Lower lobe of right lung (tissue), 2 donors: Measurements from ENCODE around the gene NKX1-1. TPM values are rescaled to one million over a fixed set of nuclear protein-coding genes. Genes with fewer than 3 reads are reported as not detected.
"Not testable (repeated sequence)": the region's sequence is repeated elsewhere in the genome, so short reads cannot be mapped to it uniquely, and the experiment has no call there.

Source experiments
- ATAC-seq, 2 donors: fragments of 200-7000 bp; cut with Tn5 transposase; one replicate each; pipeline ENCODE4 v1.9.1; 2020 to 2022; ENCODE audit warnings: mild to moderate bottlenecking in 2 of 2, moderate library complexity in 2 of 2
- DNase-seq: peaks from one replicate; pipeline ENCODE4 v3.0.0-alpha.2; 2020
- H3K27ac ChIP-seq: fragments of 200-600 bp; one replicate; pipeline ENCODE4 v1.8.0; 2022
- H3K27me3 ChIP-seq: fragments of 200-600 bp; one replicate; pipeline ENCODE4 v1.8.0; 2022; ENCODE audit warnings: low read depth
- H3K36me3 ChIP-seq: fragments of 200-600 bp; one replicate; pipeline ENCODE4 v1.8.0; 2022; ENCODE audit warnings: mild to moderate bottlenecking
- H3K4me1 ChIP-seq: fragments of 200-600 bp; one replicate; pipeline ENCODE4 v1.8.0; 2022
- H3K4me3 ChIP-seq: fragments of 200-600 bp; one replicate; pipeline ENCODE4 v1.8.0; 2022; ENCODE audit warnings: mild to moderate bottlenecking
- H3K9me3 ChIP-seq: fragments of 200-600 bp; one replicate; pipeline ENCODE4 v1.8.0; 2022
- CTCF ChIP-seq: fragments of 200-600 bp; IDR thresholded peaks from one replicate; pipeline ENCODE4 v1.8.0; 2022; ENCODE audit warnings: antibody characterized with exemption, mild to moderate bottlenecking
- intact Hi-C: fragments of 100-400 bp; cut with DNase I; formaldehyde crosslinking; loops from one replicate; pipeline ENCODE4 v1.11.0; 2022
- total RNA-seq: library from RNA; stranded (reverse); fragmentation: NEBNext Ultra II Directional; extraction: Animal tissue kit (Norgen Biotek cat#: 25700); gene quantifications from one replicate; pipeline ENCODE4 v1.2.1, GENCODE V29; 2021
- donor health status: DM: no; HTN: yes; CAD: no; lungs with severe emphysema.

The NKX1-1 gene
- total RNA-seq, 1 donor from 2014 or later: not detected

- Histone ChIP-seq H3K9me3 (no peaks in the 10 kb centered on the region), H3K27me3 (peaks cover 15% of the 10 kb centered on the region), H3K4me3 (no peak overlapping the region), H3K27ac (no peak overlapping the region), H3K36me3 (peaks cover 15% of the 10 kb centered on the region), H3K4me1 (no peaks in the 10 kb centered on the region)
- intact Hi-C loops: no loop called here
- ATAC-seq: peak in 1 of 2 donors; percentile 28
- TF ChIP-seq CTCF: no peak
- DNase-seq: peak; percentile 37
These were observed 10.1 kb downstream of the NKX1-1 start for GRCh38 chr4:1395941-1396805.

GRCh38 chr4:1395389-1395820, 10.8 kb downstream of the NKX1-1 start:
- ATAC-seq, intact Hi-C loops: not testable (repeated sequence)
- peak; percentile 20 for DNase-seq

GRCh38 chr4:1394554-1395388, 11.5 kb downstream of the NKX1-1 start:
- H3K27me3 ChIP-seq, H3K27ac ChIP-seq, H3K4me1 ChIP-seq, ATAC-seq, intact Hi-C loops, H3K9me3 ChIP-seq, H3K4me3 ChIP-seq: not testable (repeated sequence)
- peak; percentile 8 for DNase-seq
- H3K36me3 ChIP-seq: peaks cover 19% of the 10 kb centered on the region

More at GRCh38 chr4:1395389-1395820, 10.8 kb downstream of the NKX1-1 start:
- H3K36me3 ChIP-seq: peaks cover 16% of the 10 kb centered on the region
- not testable (repeated sequence) for H3K4me3 ChIP-seq, H3K27ac ChIP-seq, H3K9me3 ChIP-seq, H3K27me3 ChIP-seq, H3K4me1 ChIP-seq

GRCh38 chr4:1393866-1394265, 12.4 kb downstream of the NKX1-1 start:
- intact Hi-C loops: no loop called here

GRCh38 chr4:1393363-1393762, 12.9 kb downstream of the NKX1-1 start:
- DNase-seq, H3K4me1 ChIP-seq, intact Hi-C loops, H3K27ac ChIP-seq, ATAC-seq, H3K27me3 ChIP-seq, H3K9me3 ChIP-seq, H3K4me3 ChIP-seq: not testable (repeated sequence)
- peaks cover 19% of the 10 kb centered on the region for H3K36me3 ChIP-seq

More at GRCh38 chr4:1393866-1394265, 12.4 kb downstream of the NKX1-1 start:
- Histone ChIP-seq H3K36me3 (peaks cover 19% of the 10 kb centered on the region), H3K9me3 (peaks cover 5% of the 10 kb centered on the region), H3K27ac (no peak overlapping the region), H3K4me1 (no peaks in the 10 kb centered on the region), H3K27me3 (no peaks in the 10 kb centered on the region), H3K4me3 (no peak overlapping the region)
- ATAC-seq (no peak), DNase-seq (peak; percentile 30)
- no peak for TF ChIP-seq CTCF

- Histone ChIP-seq H3K27ac (no peak overlapping the region), H3K27me3 (no peaks in the 10 kb centered on the region), H3K36me3 (peaks cover 60% of the 10 kb centered on the region), H3K4me3 (no peak overlapping the region), H3K4me1 (no peaks in the 10 kb centered on the region), H3K9me3 (peaks cover 9% of the 10 kb centered on the region)
- intact Hi-C loops: no loop called here
- no peak for TF ChIP-seq CTCF
- peak; percentile 39 for DNase-seq
- ATAC-seq: no peak
These were observed 20.6 kb downstream of the NKX1-1 start for GRCh38 chr4:1385373-1386340.
